ENCODE data around the gene PHAF1.

Gene PHAF1

GRCh38 chr16:67109407-67110135 is at the start of gene PHAF1:
Gene PHAF1 (plus strand): TSS chr16:67109941. CDS start chr16:67110176, 235 bp downstream.
- peak; percentile 99 for DNase-seq

- DNase-seq, result no peak
Measured at GRCh38 chr16:67063008-67063407, 46.7 kb upstream of the PHAF1 start.

GRCh38 chr16:67068212-67068753 is 41.5 kb upstream of the PHAF1 start:
- DNase-seq, result no peak

- no peak for DNase-seq
Measured at GRCh38 chr16:67071476-67072048, 38.2 kb upstream of the PHAF1 start.

GRCh38 chr16:67075331-67075730 is 34.4 kb upstream of the PHAF1 start:
- no peak for DNase-seq

GRCh38 chr16:67077871-67078270 is 31.9 kb upstream of the PHAF1 start:
- DNase-seq, result no peak

GRCh38 chr16:67082100-67082499 is 27.6 kb upstream of the PHAF1 start:
- no peak for DNase-seq

DNA sequence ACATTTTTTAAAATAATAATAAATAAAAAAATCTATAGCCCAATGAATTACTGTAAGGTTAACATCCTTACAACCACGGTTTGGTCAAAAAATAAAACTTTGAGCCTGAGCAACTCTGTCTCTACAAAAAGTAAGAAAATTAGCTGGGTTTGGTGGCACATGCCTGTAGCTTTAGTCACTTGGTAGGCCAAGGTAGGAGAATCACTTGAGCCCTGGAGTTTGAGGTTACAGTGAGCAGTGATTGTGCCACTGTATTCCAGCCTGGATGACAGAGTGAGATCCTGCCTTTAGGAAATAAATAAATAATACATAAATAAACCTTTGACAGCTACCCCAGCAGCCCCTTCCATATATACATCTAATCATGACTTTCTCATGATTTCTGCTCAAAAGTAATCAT is 26.9 kb upstream of the PHAF1 start:
- no peak for DNase-seq

GRCh38 chr16:67084345-67085028 is 25.3 kb upstream of the PHAF1 start:
- no peak for DNase-seq

DNA sequence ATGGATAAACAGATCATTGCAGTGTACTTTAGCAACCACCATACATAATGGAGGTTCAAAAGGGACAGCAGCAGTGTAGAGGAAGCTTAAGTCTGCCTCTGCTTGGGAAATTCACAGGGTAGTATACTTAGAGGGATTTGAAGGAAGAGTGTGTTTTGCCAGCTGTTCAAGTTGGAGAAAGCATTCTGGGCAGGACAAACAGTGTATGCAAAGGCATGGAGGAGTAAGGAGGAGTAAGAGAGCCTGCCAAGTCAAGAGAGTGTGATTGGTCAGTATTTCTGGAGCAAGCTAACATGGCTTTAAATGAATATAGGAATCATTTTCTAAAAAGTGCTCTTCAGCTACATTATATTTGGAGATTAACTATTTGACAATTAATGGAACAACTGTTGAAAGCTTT is 22.9 kb upstream of the PHAF1 start:
- no peak for DNase-seq

- DNase-seq, result no peak
Measured at GRCh38 chr16:67087291-67087690, 22.4 kb upstream of the PHAF1 start.

DNA sequence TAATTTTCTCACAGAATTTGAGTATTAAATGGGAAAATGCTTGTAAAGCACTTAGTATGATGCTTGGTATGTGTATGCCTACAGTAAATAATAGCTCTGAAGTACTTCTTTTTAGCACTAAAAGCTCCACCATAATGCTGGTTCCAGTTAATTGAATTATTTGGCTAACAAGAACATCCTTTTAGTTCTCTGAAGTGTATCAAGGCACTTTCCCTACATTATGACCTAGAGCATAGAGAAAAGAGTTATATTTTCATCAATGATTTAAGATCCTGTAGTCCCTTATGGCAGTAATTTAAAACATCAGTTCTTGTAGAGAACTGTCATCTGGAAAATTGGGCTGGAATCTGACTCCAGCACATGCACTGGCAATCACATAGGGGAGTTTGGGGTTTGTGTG is 21.9 kb upstream of the PHAF1 start:
- DNase-seq, result no peak

DNA sequence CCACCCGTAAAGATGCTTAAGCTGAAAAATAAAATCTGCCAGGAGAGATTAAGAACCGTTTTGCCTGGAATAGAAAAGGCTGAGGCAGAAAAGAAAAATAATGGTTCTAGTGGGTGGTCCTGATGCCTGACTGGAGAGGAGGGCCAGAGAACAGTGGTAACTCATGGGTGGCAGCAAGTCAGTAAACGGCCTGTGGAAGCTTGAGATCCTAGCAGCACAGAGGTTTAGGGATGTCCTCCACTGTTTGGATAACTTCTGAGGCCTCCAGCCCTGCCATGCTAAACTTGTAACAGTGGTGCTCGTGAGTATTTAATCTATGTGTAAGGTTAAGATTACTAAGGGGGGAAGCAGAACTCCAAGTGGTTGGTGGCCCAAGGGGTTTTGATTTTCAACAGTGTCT is 21.2 kb upstream of the PHAF1 start:
- no peak for DNase-seq

- no peak for DNase-seq
Measured at GRCh38 chr16:67089101-67089500, 20.6 kb upstream of the PHAF1 start.

DNA sequence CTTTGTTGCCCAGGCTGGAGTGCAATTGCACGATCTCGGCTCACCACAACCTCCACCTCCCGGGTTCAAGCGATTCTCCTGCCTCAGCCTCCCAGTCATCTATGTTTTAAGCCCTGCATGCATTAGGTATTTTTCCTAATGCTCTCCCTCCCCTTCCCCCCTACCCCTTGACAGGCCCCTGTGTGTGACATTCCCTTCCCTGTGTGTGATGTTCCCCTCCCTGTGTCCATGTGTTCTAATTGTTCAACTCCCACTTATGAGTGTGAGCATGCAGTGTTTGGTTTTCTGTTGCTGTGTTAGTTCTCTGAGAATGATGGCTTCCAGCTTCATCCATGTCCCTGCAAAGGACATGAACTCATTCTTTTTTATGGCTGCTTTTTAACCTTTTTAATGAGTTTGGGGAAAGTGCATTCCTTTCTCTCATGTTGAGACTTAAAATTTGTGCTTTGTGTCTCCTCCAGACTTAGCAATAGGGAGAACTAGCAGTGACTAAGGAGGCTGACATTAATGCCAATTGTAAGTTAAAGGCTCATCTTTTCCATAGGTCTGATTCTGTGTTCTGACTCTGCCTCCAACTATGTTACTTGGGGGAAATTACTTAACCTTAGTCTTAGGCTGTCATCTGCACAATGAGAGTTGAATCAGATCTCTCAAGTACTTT is 17.7 kb upstream of the PHAF1 start:
- DNase-seq, result no peak

- no peak for DNase-seq
Measured at GRCh38 chr16:67093098-67093726, 16.5 kb upstream of the PHAF1 start.

- DNase-seq, result no peak
Measured at GRCh38 chr16:67098599-67098998, 11.1 kb upstream of the PHAF1 start.

GRCh38 chr16:67100569-67101310 is 9.0 kb upstream of the PHAF1 start:
- DNase-seq, result no peak

- DNase-seq, result no peak
Measured at GRCh38 chr16:67101311-67102082, 8.2 kb upstream of the PHAF1 start.

DNA sequence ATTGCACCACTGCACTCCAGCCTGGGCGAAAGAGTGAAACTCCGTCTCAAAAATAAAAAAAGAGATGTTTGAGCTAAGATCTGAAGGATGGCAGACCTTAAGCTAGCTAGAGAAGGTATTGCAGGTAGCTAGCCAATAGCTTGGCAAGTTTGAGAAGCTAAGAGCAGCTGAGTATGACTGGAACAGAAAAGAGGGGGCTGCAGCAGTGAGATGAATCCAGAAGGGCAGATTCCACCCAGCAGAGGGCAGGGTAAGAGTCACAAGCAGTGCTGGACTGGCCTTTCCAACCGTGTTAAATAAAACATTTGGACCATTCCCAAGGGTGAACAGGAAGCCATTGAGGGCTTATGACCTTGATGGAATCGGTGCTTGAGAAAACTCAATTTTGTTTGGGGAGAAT is 5.7 kb upstream of the PHAF1 start:
- no peak for DNase-seq

- DNase-seq, result no peak
Measured at GRCh38 chr16:67104845-67105244, 4.9 kb upstream of the PHAF1 start.

Data from activated CD8-positive, alpha-beta memory T cell treated with anti-CD3 and anti-CD28 coated beads for 24 hours (primary cell).